Astrocyte (in vitro differentiated cells and primary cell): Measurements from ENCODE around the gene CLASP1. TPM values are rescaled to one million over a fixed set of nuclear protein-coding genes. Genes with fewer than 3 reads are reported as not detected.
"Not testable (repeated sequence)": the region's sequence is repeated elsewhere in the genome, so short reads cannot be mapped to it uniquely, and the experiment has no call there.

ENCODE experiments used
- DNase-seq: peaks from one replicate; pipeline ENCODE4 v3.0.0-alpha.2; 2010; ENCODE audit warnings: low read depth
- FAIRE-seq: peaks from 2 replicates; lab custom pipeline; 2011; peaks lifted over from hg19 to GRCh38; lab: Jason Lieb, UNC
- H2AFZ ChIP-seq: 2 replicates; pipeline ENCODE4 v1.6.0; 2012; ENCODE audit warnings: low read depth, low read length, inconsistent platforms
- H3K27ac ChIP-seq: 2 replicates; pipeline ENCODE4 v1.5.1; 2011; ENCODE audit warnings: low read depth, low read length, inconsistent platforms
- H3K27me3 ChIP-seq: 2 replicates; pipeline ENCODE4 v1.6.0; 2011; ENCODE audit warnings: low read length, inconsistent platforms; ENCODE audit not compliant: insufficient read depth
- H3K36me3 ChIP-seq: 2 replicates; pipeline ENCODE4 v1.5.1; 2011; ENCODE audit warnings: low read length, inconsistent platforms; ENCODE audit not compliant: insufficient read depth
- H3K4me1 ChIP-seq: 2 replicates; pipeline ENCODE4 v1.5.1; 2011; ENCODE audit warnings: low read length, inconsistent platforms; ENCODE audit not compliant: insufficient read depth
- H3K4me2 ChIP-seq: 2 replicates; pipeline ENCODE4 v1.6.0; 2012; ENCODE audit warnings: low read length, inconsistent platforms
- H3K4me3 ChIP-seq: 2 replicates; pipeline ENCODE4 v1.5.1; 2011; ENCODE audit warnings: low read depth, mild to moderate bottlenecking, low read length, inconsistent platforms; ENCODE audit not compliant: insufficient read depth
- H3K79me2 ChIP-seq: 2 replicates; pipeline ENCODE4 v1.6.0; 2012; ENCODE audit warnings: mild to moderate bottlenecking, low read length, inconsistent platforms; ENCODE audit not compliant: insufficient read depth
- H3K9ac ChIP-seq: 2 replicates; pipeline ENCODE4 v1.6.0; 2012; ENCODE audit warnings: mild to moderate bottlenecking, low read length, inconsistent platforms
- H3K9me3 ChIP-seq: 2 replicates; pipeline ENCODE4 v1.5.1; 2012; ENCODE audit warnings: low read depth, mild to moderate bottlenecking, low read length, inconsistent platforms; ENCODE audit not compliant: insufficient read depth
- H4K20me1 ChIP-seq: 2 replicates; pipeline ENCODE4 v1.6.0; 2012; ENCODE audit warnings: low read length, inconsistent platforms; ENCODE audit not compliant: insufficient read depth
- H3K27ac Mint-ChIP-seq: one replicate; pipeline ENCODE4 v1.8.0; 2021; ENCODE audit warnings: mild to moderate bottlenecking, mixed read lengths; ENCODE audit not compliant: unreplicated experiment
- H3K27me3 Mint-ChIP-seq: one replicate; pipeline ENCODE4 v1.8.0; 2021; ENCODE audit warnings: low read depth, mixed read lengths; ENCODE audit not compliant: unreplicated experiment
- H3K36me3 Mint-ChIP-seq: one replicate; pipeline ENCODE4 v1.8.0; 2021; ENCODE audit warnings: low read depth, mixed read lengths; ENCODE audit not compliant: unreplicated experiment
- H3K4me1 Mint-ChIP-seq: one replicate; pipeline ENCODE4 v1.8.0; 2021; ENCODE audit warnings: low read depth, mixed read lengths; ENCODE audit not compliant: unreplicated experiment
- H3K4me3 Mint-ChIP-seq: one replicate; pipeline ENCODE4 v1.8.0; 2021; ENCODE audit warnings: mild to moderate bottlenecking, moderate library complexity, mixed read lengths; ENCODE audit not compliant: unreplicated experiment
- H3K9me3 Mint-ChIP-seq: one replicate; pipeline ENCODE4 v1.8.0; 2021; ENCODE audit warnings: mild to moderate bottlenecking, mixed read lengths; ENCODE audit not compliant: unreplicated experiment
- EZH2 ChIP-seq: IDR thresholded peaks from 2 replicates; pipeline ENCODE4 v1.6.1; 2012; ENCODE audit warnings: mild to moderate bottlenecking, low read length, inconsistent platforms; ENCODE audit not compliant: insufficient read depth
- total RNA-seq: library from RNA; stranded (reverse); gene quantifications from 2 replicates; pipeline ENCODE4 v1.2.1, GENCODE V29; 2021
- TF ChIP-seq, protein P1 (sequence below): IDR thresholded peaks from 2 replicates; pipeline ENCODE4 v1.5.1; 2011; ENCODE audit warnings: low read depth, mild to moderate bottlenecking, inconsistent platforms, low read length, moderate library complexity; ENCODE audit not compliant: insufficient read depth

The CLASP1 gene
- total RNA-seq, 1 donor from 2014 or later, result 56.7 TPM

DNA sequence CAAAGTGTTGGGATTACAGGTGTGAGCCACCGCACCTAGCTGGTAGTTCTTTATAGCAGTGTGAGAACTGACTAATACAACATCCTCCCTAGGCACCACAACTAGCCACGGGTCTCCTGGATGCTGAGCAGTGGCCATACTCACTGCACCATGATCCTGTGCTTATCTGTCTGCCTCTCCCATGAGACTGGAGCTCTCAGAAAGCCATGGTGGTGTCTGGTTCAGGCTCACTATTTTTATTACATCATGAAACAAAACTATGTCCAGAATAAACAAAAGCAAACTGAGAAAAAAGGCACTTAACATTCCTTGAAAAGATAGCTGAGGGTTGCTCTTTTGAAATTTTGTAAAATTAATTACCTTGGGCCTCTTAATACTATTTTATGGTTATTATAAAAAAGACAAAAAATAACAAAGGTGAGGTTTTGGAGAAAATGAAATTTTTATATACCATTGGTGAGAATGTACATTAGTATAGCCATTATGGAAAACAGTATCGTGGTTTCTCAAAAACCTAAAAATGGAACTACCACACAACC, 273.6 kb downstream of the CLASP1 start:
- H3K4me1 Mint-ChIP-seq, result peaks cover 12% of the 10 kb centered on the region
- H3K9me3 Mint-ChIP-seq, result peaks cover 6% of the 10 kb centered on the region
- H3K4me3 ChIP-seq, result no peak overlapping the region
- FAIRE-seq (no peak), DNase-seq (peak; percentile 60)
- peak overlapping the region; percentile 12 for H3K27ac ChIP-seq
- H3K27me3 Mint-ChIP-seq, result no peaks in the 10 kb centered on the region
- TF ChIP-seq, protein P1, sequence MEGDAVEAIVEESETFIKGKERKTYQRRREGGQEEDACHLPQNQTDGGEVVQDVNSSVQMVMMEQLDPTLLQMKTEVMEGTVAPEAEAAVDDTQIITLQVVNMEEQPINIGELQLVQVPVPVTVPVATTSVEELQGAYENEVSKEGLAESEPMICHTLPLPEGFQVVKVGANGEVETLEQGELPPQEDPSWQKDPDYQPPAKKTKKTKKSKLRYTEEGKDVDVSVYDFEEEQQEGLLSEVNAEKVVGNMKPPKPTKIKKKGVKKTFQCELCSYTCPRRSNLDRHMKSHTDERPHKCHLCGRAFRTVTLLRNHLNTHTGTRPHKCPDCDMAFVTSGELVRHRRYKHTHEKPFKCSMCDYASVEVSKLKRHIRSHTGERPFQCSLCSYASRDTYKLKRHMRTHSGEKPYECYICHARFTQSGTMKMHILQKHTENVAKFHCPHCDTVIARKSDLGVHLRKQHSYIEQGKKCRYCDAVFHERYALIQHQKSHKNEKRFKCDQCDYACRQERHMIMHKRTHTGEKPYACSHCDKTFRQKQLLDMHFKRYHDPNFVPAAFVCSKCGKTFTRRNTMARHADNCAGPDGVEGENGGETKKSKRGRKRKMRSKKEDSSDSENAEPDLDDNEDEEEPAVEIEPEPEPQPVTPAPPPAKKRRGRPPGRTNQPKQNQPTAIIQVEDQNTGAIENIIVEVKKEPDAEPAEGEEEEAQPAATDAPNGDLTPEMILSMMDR, result no peak
- no peak for TF ChIP-seq EZH2
- H3K4me2 ChIP-seq, result no peak overlapping the region
- no peaks in the 10 kb centered on the region for H3K9me3 ChIP-seq
- H3K4me3 Mint-ChIP-seq, result no peak overlapping the region
- no peaks in the 10 kb centered on the region for H4K20me1 ChIP-seq
- H3K36me3 ChIP-seq, result peaks cover 1% of the 10 kb centered on the region
- H3K36me3 Mint-ChIP-seq, result peaks cover 34% of the 10 kb centered on the region
- H3K79me2 ChIP-seq, result no peaks in the 10 kb centered on the region
- no peak overlapping the region for H2AFZ ChIP-seq
- H3K27me3 ChIP-seq, result no peaks in the 10 kb centered on the region
- no peak overlapping the region for H3K27ac Mint-ChIP-seq
- no peak overlapping the region for H3K9ac ChIP-seq
- H3K4me1 ChIP-seq, result peaks cover 4% of the 10 kb centered on the region

DNA sequence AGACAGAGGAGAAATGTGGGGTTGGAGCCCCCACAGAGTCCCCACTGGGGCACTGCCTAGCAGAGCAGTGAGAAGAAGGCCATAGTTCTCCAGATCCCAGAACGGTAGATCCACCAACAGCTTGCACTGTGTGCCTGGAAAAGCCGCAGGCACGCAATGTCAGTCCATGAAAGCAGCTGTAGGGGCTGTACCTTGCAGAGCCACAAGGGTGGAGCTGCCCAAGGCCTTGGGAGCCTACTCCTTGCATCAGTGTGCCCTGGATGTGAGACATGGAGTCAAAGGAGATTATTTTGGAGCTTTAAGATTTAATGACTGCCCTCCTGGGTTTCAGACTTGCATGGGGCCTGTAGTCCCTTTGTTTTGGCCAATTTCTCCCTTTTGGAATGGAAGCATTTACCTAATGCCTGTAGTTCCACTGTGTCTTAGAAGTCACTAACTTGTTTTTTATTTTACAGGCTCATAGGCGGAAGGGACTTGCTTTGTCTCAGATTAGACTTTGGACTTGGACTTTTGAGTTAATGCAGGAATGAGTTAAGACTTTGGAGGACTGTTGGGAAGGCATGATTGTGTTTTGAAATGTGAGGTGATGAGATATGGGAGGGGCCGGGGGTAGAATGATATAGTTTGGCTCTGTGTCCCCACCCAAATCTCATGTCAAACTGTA, 274.7 kb downstream of the CLASP1 start:
- not testable (repeated sequence) for H3K9ac ChIP-seq, H3K9me3 ChIP-seq, H3K4me2 ChIP-seq, H3K36me3 ChIP-seq, H3K27ac Mint-ChIP-seq, FAIRE-seq, DNase-seq, H3K4me1 ChIP-seq, H3K27me3 Mint-ChIP-seq, H3K27me3 ChIP-seq, H3K9me3 Mint-ChIP-seq, H3K4me3 ChIP-seq, H3K79me2 ChIP-seq, H4K20me1 ChIP-seq, H2AFZ ChIP-seq, H3K4me3 Mint-ChIP-seq, H3K27ac ChIP-seq
- Mint-ChIP-seq H3K36me3 (peaks cover 33% of the 10 kb centered on the region), H3K4me1 (peaks cover 12% of the 10 kb centered on the region)

DNA sequence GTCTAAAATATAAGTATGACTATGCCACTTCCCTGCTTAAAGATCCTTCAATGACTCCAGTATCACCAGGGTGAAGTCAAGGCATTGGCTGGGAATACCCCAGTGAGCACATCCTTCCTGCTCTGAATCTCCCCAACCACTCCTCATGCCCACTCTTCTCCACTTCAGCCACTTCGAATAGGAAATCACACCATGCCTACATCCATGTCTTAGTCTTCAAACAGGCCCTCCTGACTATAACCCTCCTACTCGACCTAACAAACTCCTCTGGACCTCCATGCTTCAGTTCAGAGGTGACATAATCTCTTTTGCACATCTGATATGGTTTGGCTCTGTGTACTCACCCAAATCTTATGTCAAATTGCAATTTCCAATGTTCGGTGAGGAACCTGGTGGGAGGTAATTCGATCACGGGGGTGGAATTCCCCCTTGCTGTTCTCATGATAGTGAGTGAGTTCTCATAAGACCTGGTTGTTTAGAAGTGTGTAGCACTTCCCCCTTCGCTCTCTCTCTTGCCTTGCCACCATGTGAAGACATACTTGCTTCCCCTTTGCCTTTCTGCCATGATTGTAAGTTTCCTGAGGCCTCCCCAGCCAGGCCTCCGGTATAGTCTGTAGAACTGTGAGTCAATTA, 276.4 kb downstream of the CLASP1 start:
- Histone ChIP-seq H3K27ac (no peak overlapping the region), H3K4me3 (no peak overlapping the region), H3K4me2 (no peak overlapping the region), H3K36me3 (no peaks in the 10 kb centered on the region), H3K4me1 (peaks cover 4% of the 10 kb centered on the region), H2AFZ (no peak overlapping the region), H3K27me3 (no peaks in the 10 kb centered on the region), H3K9me3 (no peaks in the 10 kb centered on the region), H4K20me1 (no peaks in the 10 kb centered on the region), H3K9ac (no peak overlapping the region), H3K79me2 (no peaks in the 10 kb centered on the region)
- H3K4me3 Mint-ChIP-seq, result no peak overlapping the region
- H3K9me3 Mint-ChIP-seq, result peaks cover 6% of the 10 kb centered on the region
- H3K27ac Mint-ChIP-seq, result no peak overlapping the region
- H3K27me3 Mint-ChIP-seq, result no peaks in the 10 kb centered on the region
- no peak for TF ChIP-seq EZH2
- FAIRE-seq, result no peak
- DNase-seq, result no peak
- H3K4me1 Mint-ChIP-seq, result peaks cover 6% of the 10 kb centered on the region
- peaks cover 33% of the 10 kb centered on the region for H3K36me3 Mint-ChIP-seq
